ENCODE measurements around the gene BBS9.

BBS9 gene

GRCh38 chr7:33604056-33604455 is 474.7 kb downstream of the BBS9 start:
- no peak for DNase-seq (ENCODE audit: low read depth)
- TF ChIP-seq, protein P1, sequence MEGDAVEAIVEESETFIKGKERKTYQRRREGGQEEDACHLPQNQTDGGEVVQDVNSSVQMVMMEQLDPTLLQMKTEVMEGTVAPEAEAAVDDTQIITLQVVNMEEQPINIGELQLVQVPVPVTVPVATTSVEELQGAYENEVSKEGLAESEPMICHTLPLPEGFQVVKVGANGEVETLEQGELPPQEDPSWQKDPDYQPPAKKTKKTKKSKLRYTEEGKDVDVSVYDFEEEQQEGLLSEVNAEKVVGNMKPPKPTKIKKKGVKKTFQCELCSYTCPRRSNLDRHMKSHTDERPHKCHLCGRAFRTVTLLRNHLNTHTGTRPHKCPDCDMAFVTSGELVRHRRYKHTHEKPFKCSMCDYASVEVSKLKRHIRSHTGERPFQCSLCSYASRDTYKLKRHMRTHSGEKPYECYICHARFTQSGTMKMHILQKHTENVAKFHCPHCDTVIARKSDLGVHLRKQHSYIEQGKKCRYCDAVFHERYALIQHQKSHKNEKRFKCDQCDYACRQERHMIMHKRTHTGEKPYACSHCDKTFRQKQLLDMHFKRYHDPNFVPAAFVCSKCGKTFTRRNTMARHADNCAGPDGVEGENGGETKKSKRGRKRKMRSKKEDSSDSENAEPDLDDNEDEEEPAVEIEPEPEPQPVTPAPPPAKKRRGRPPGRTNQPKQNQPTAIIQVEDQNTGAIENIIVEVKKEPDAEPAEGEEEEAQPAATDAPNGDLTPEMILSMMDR (IDR thresholded peaks at IDR 0.05; ENCODE audit: low read depth, low read length, missing control alignments), result no peak
- H3K4me3 ChIP-seq (ENCODE audit: low read depth, low read length), result no peak overlapping the region

DNA sequence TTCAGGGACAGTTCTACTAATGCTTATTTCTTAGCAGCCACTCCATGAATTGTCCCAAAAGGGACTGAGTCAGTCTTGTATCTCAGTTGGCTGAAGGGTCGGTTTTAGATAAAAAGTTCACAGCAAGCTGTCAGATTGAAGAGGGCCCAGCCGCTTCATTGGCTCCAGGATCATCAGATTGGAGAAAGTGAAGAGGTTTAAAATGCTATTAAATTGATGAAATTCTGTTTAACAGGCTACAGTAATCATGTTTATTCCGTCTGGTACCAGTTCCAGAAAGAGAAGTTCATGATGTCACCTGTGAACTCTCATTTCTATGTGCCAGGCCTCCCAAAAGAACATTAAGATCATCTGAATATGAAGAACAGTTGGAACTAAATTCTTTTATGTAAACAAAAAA is 481.6 kb downstream of the BBS9 start:
- DNase-seq (ENCODE audit: low read depth), result no peak
- TF ChIP-seq, protein P1 (IDR thresholded peaks at IDR 0.05; ENCODE audit: low read depth, low read length, missing control alignments), result no peak
- no peak overlapping the region for H3K4me3 ChIP-seq (ENCODE audit: low read depth, low read length)

- no peak for DNase-seq (ENCODE audit: low read depth)
- TF ChIP-seq, protein P1 (IDR thresholded peaks at IDR 0.05; ENCODE audit: low read depth, low read length, missing control alignments), result no peak
- H3K4me3 ChIP-seq (ENCODE audit: low read depth, low read length), result no peak overlapping the region
Measured at GRCh38 chr7:33612442-33612841, 483.1 kb downstream of the BBS9 start.

DNA sequence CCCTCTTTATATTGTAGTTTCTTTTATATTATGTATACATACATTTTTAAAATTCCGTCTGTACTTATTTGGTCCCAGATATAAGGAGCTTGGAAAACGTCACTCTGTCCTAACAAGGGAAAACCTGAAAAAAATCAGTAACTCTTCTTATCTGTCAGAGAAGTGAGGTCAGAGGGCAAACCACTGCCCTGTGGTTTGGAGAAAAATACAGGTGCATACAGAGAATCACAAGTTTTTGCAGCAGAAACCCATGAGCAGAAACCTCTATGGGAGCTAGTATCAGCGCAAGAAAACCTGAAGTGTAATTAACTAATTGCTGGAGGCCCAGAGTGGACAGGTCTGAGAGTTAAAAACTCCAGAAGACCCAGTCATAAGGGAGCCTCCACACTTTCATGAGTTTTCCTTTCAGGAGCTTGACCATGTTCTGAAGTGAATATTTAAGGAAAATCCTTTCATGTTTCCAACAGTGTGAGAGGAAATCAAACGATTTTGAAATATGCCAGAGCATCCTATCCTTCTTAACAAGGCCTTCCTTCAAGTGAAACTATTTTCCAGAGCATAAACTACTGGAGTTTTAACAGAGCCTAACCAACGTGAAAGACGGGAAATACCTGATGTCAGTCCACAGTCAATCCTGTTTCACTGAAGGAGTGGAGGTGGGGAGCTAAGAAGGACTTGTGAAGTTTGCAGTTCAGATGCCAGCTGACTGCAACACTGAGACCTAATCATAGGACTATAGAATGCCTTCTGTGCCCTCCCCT is 485.2 kb downstream of the BBS9 start:
- TF ChIP-seq, protein P1 (IDR thresholded peaks at IDR 0.05; ENCODE audit: low read depth, low read length, missing control alignments), result no peak
- H3K4me3 ChIP-seq (ENCODE audit: low read depth, low read length), result no peak overlapping the region
- DNase-seq (ENCODE audit: low read depth), result no peak

DNA sequence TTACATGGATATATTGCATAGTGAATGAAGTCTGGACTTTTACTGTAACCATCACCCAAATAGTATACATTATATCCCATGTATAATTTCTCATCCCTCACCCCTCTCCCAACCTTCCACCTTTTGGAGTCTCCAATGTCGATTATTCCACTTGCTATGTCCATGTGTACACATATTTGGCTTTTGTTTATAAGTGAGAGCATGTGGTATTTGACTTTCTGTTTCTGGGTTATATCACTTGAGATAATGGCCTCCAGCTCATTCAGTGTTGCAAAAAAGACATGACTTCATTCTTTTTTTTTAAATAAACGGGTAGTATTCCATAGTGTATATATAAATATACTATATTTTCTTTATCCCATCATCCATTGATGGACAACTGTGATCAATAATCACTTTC is 487.4 kb downstream of the BBS9 start:
- H3K4me3 ChIP-seq (ENCODE audit: low read depth, low read length), result no peak overlapping the region
- DNase-seq (ENCODE audit: low read depth), result no peak
- TF ChIP-seq, protein P1 (IDR thresholded peaks at IDR 0.05; ENCODE audit: low read depth, low read length, missing control alignments), result no peak

DNA sequence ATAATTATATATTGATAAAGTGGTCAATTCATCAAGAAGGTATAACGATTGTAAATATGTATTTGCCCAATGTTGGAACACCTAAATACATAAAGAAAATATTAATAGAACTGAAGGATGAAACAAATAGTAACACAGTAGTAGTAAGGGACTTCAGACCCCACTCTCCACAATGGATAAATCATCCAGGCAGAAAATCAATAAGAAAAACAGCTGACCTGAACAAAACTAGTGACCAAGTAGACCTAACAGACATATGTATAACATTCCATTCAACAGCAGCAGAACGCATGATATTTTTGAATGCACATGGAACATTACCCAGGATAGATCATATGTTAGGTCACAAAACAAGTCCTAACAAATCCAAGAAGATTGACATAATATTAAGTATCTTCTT is 489.9 kb downstream of the BBS9 start:
- TF ChIP-seq, protein P1 (IDR thresholded peaks at IDR 0.05; ENCODE audit: low read depth, low read length, missing control alignments), result no peak
- H3K4me3 ChIP-seq (ENCODE audit: low read depth, low read length), result no peak overlapping the region
- DNase-seq (ENCODE audit: low read depth), result no peak

DNA sequence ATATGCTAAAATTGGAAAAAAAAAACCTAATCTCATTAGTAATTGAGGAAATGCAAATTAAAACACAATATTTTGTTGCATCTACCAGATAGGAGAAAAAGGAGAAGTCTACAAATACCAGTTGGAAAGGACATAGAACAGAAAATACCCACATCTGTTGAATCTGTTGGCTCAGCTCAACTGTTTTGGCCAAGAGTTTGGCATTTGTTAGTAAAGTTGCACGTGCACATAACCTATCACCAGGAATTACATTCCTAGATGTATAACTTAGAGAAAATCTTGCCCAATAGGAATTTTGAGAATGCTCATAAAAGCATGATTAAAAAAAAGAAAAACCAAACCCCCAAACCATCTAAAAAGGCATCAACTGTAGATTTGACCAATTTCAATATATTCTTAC is 493.9 kb downstream of the BBS9 start:
- no peak overlapping the region for H3K4me3 ChIP-seq (ENCODE audit: low read depth, low read length)
- TF ChIP-seq, protein P1 (IDR thresholded peaks at IDR 0.05; ENCODE audit: low read depth, low read length, missing control alignments), result no peak

More for the DNA sequence above, 493.9 kb downstream of the BBS9 start:
- DNase-seq (ENCODE audit: low read depth), result no peak

Data from GM12864 (cell line).